ENCODE measurements around the gene POC5. TPM values are rescaled to one million over a fixed set of nuclear protein-coding genes. Genes with fewer than 3 reads are reported as not detected.

The POC5 gene
- total RNA-seq, 4 donors from 2014 or later = 11.4 to 39.9 (median 15.0) TPM

DNA sequence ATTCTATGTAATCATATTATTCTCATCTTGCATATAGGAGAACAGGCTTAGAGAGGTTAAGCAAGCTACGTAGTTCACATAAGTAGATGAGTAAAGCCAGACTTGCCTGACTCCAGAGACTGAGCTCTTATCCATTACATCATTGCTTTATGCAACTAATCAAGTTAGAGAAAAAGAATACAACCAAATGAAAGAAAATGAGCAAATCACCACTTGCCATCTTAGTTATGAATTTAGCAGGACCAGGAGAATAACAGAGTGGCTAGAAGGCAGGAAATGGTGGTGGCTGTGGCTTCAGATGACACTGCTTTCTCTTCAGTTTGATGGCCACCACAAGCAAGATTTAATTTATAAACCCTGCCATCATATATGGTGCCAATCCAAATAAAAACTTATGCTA lies 26.6 kb downstream of the POC5 start:
- no peak overlapping the region for H3K27ac ChIP-seq
- H3K36me3 ChIP-seq = peaks cover 0 to 63% (median 7%) of the 10 kb centered on the region in 3 donors
- no peaks in the 10 kb centered on the region for H3K4me1 ChIP-seq
- TF ChIP-seq POLR2A (IDR thresholded peaks at IDR 0.05) = no peak
- TF ChIP-seq, protein P1, sequence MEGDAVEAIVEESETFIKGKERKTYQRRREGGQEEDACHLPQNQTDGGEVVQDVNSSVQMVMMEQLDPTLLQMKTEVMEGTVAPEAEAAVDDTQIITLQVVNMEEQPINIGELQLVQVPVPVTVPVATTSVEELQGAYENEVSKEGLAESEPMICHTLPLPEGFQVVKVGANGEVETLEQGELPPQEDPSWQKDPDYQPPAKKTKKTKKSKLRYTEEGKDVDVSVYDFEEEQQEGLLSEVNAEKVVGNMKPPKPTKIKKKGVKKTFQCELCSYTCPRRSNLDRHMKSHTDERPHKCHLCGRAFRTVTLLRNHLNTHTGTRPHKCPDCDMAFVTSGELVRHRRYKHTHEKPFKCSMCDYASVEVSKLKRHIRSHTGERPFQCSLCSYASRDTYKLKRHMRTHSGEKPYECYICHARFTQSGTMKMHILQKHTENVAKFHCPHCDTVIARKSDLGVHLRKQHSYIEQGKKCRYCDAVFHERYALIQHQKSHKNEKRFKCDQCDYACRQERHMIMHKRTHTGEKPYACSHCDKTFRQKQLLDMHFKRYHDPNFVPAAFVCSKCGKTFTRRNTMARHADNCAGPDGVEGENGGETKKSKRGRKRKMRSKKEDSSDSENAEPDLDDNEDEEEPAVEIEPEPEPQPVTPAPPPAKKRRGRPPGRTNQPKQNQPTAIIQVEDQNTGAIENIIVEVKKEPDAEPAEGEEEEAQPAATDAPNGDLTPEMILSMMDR (IDR thresholded peaks at IDR 0.05) = no peak
- no peak for TF ChIP-seq EP300 (IDR thresholded peaks at IDR 0.05)
- no peaks in the 10 kb centered on the region for H3K9me3 ChIP-seq
- WGBS, 2 donors = 89 to 93% methylated on average over 1 of the region's 1 CpG
- H3K4me3 ChIP-seq = no peak overlapping the region
- no peaks in the 10 kb centered on the region for H3K27me3 ChIP-seq
- DNase-seq (ENCODE audit: low spot score in 2 of 2) = no peak

DNA sequence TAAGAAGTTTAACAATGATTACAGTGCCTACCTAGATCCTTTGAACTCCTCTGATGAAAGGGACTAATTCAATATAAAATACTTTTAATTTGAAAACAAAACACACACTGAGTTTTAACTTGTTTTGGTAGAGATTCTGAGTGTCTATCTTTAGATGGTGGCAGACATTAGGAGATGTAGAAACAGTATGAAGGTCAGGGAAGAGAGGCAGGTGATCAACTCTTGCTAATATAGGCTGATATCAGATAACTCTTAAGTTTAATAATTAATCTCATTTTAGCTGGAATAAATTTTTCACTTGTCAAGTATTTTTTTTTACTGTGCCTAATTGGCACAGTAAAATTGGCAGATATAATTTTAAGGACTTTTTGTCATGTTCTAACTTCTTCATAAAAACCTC lies 30.8 kb downstream of the POC5 start:
- Histone ChIP-seq H3K4me1 (no peaks in the 10 kb centered on the region), H3K27me3 (no peaks in the 10 kb centered on the region), H3K4me3 (no peak overlapping the region), H3K27ac (no peak overlapping the region), H3K36me3 (peaks cover 0 to 77% (median 7%) of the 10 kb centered on the region in 3 donors), H3K9me3 (no peaks in the 10 kb centered on the region)
- no peak for TF ChIP-seq EP300 (IDR thresholded peaks at IDR 0.05)
- TF ChIP-seq, protein P1 (IDR thresholded peaks at IDR 0.05) = no peak
- TF ChIP-seq POLR2A (IDR thresholded peaks at IDR 0.05) = no peak
- DNase-seq (ENCODE audit: low spot score in 2 of 2) = no peak

DNA sequence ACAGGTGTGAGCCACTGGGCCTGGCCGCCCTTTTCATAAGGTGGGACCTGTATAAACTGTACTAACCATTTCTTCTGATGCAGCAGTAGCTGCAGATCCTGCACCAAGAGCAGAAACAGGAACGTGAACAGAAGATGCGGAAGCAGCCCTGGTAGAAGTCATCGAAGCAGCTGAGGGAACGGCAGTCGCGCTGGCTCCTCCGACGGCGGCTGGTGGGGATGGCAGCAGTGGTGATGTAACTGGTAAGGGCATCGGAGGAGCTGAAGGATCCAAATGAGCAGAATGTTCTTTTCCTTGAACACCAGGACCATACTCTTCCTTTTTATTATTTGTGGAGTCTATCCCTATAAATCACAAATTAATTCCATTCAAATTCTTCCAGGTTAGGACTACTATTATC lies 32.1 kb downstream of the POC5 start:
- Histone ChIP-seq H3K4me3 (no peak overlapping the region), H3K9me3 (no peaks in the 10 kb centered on the region), H3K27me3 (no peaks in the 10 kb centered on the region), H3K36me3 (peaks cover 0 to 73% (median 7%) of the 10 kb centered on the region in 3 donors), H3K4me1 (no peaks in the 10 kb centered on the region), H3K27ac (no peak overlapping the region)
- 95% methylated on average over 11 of the region's 11 CpGs for WGBS, 2 donors
- no peak for DNase-seq (ENCODE audit: low spot score in 2 of 2)
- no peak for TF ChIP-seq EP300 (IDR thresholded peaks at IDR 0.05)
- TF ChIP-seq, protein P1 (IDR thresholded peaks at IDR 0.05) = no peak
- TF ChIP-seq POLR2A (IDR thresholded peaks at IDR 0.05) = no peak

DNA sequence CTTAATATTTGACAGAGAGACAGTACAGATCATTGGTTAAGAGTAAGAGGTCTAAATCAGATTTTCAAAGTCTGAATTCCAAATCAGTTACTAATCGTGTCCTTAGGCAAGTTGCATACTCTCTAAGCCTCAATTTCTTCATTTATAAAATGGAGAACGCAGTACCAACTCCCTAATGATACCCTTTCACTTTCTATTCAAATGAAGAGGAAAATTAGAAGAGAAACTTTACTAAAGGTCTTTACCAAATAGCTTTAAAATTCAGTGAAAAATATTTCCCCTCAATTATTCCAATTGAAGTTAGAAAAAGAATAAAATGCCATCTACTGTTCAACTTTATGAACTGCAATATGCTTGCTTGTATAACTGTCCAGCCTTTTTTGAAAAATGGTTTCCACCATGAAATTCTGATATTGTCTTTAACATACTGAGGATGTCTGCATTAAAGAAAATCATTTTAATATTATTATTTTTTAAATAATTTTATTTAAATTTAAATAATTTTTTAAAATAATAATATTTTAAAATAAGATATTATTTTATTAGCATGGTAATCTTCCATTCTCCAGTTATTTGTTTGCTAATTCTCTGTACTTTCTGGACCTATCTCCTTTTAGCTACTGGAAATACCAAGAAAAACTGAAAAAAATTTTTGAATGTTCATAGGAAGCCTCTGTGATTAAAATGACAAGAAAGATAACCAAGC lies 36.0 kb downstream of the POC5 start:
- Histone ChIP-seq H3K9me3 (no peaks in the 10 kb centered on the region), H3K27me3 (no peaks in the 10 kb centered on the region), H3K36me3 (peaks cover 0 to 38% (median 6%) of the 10 kb centered on the region in 3 donors), H3K4me3 (no peak overlapping the region), H3K4me1 (peaks cover 0 to 4% (median 0%) of the 10 kb centered on the region in 4 donors), H3K27ac (peak overlapping the region in 1 of 4 donors; percentile 60)
- TF ChIP-seq, protein P1 (IDR thresholded peaks at IDR 0.05) = peak; percentile 56 to 86 (median 69)
- TF ChIP-seq EP300 (IDR thresholded peaks at IDR 0.05) = no peak
- 16 to 19% methylated on average over 2 of the region's 2 CpGs for whole genome bisulfite sequencing, 2 donors
- no peak for DNase-seq (ENCODE audit: low spot score in 2 of 2)

DNA sequence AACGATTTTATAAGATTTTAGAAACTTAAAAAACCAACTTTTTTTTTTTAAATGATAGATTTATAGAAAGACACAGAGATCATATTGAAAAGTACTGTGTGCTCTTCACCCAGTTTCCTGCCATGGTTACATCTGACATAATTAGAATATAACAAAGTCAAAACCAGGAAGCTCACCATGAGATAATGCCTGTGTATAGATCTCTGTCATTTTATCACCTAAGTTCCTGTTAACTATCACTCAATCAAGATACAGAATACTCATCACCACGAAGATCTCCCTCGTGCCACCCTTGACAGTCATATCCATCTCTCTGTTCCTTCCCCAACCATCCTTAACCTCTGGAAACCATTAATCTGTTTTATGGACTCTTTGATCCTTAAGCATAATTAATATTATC lies 39.1 kb downstream of the POC5 start:
- Histone ChIP-seq H3K27ac (peak overlapping the region in 2 of 4 donors; percentile 2 to 50), H3K4me3 (no peak overlapping the region), H3K9me3 (no peaks in the 10 kb centered on the region), H3K36me3 (peaks cover 0 to 33% (median 0%) of the 10 kb centered on the region in 3 donors), H3K4me1 (peaks cover 0 to 4% (median 0%) of the 10 kb centered on the region in 4 donors), H3K27me3 (no peaks in the 10 kb centered on the region)
- no peak for DNase-seq (ENCODE audit: low spot score in 2 of 2)
- TF ChIP-seq POLR2A (IDR thresholded peaks at IDR 0.05) (no peak), EP300 (IDR thresholded peaks at IDR 0.05) (no peak)
- TF ChIP-seq, protein P1 (IDR thresholded peaks at IDR 0.05) = no peak
- 73 to 89% methylated on average over 3 of the region's 3 CpGs for WGBS, 2 donors
